Aorta (tissue), 5 donors: ENCODE results near the gene UVSSA. TPM values are rescaled to one million over a fixed set of nuclear protein-coding genes. Genes with fewer than 3 reads are reported as not detected.

Experiments used
- ATAC-seq: fragments of 200-7000 bp; cut with Tn5 transposase; one replicate; pipeline ENCODE4 v1.9.1; 2022; ENCODE audit warnings: moderate library complexity; ENCODE audit not compliant: low FRiP score
- DNase-seq, 2 donors: peaks; one replicate each; pipeline ENCODE4 v3.0.0-alpha.2; 2020
- H3K27ac ChIP-seq, 2 donors: one replicate each; pipeline ENCODE4 v1.5.1; 2013; ENCODE audit warnings: low read length in 2 of 2, mild to moderate bottlenecking in 2 of 2, moderate library complexity in 2 of 2, control low read depth in 1 of 2, inconsistent platforms in 1 of 2, low read depth in 1 of 2
- H3K27me3 ChIP-seq, 2 donors: one replicate each; pipeline ENCODE4 v1.6.1; 2013; ENCODE audit warnings: control low read depth in 1 of 2, low read length in 1 of 2, mild to moderate bottlenecking in 1 of 2, moderate library complexity in 1 of 2; ENCODE audit not compliant: insufficient read depth in 2 of 2, control insufficient read depth in 1 of 2
- H3K36me3 ChIP-seq, 2 donors: one replicate each; pipeline ENCODE4 v1.6.1; 2013; ENCODE audit warnings: control low read depth in 1 of 2, low read length in 1 of 2, mild to moderate bottlenecking in 1 of 2; ENCODE audit not compliant: insufficient read depth in 2 of 2, control insufficient read depth in 1 of 2
- H3K4me1 ChIP-seq, 2 donors: one replicate each; pipeline ENCODE4 v1.6.1; 2013; ENCODE audit warnings: low read length in 2 of 2, control low read depth in 1 of 2, mild to moderate bottlenecking in 1 of 2, moderate library complexity in 1 of 2; ENCODE audit not compliant: insufficient read depth in 2 of 2, control insufficient read depth in 1 of 2
- H3K4me3 ChIP-seq, 2 donors: one replicate each; pipeline ENCODE4 v1.5.1; 2013; ENCODE audit warnings: low read length in 2 of 2, control low read depth in 1 of 2, mild to moderate bottlenecking in 1 of 2
- H3K9me3 ChIP-seq: one replicate; pipeline ENCODE4 v1.6.1; 2013; ENCODE audit warnings: mild to moderate bottlenecking, low read length; ENCODE audit not compliant: control insufficient read depth
- WGBS, 2 donors: extraction: QIAGEN DNeasy Blood & Tissue Kit; methylation state at CpG; one replicate each; pipeline ENCODE4 v1.1.7; 2013; 5-methylcytosine and 5-hydroxymethylcytosine counted together
- intact Hi-C, 2 donors: fragments of 100-400 bp; cut with DNase I; formaldehyde crosslinking; loops; one replicate each; pipeline versions ENCODE4 v1.14.2 to v1.15.0; 2022
- polyA plus RNA-seq, 2 donors: library from polyadenylated mRNA; stranded (reverse); fragments of 200-250 nt; gene quantifications; one replicate each; pipeline ENCODE4 v1.2.3, GENCODE V29; 2013
- total RNA-seq, 2 donors: library from RNA; stranded (reverse); fragmentation: NEBNext Ultra II Directional; extraction: Animal tissue kit (Norgen Biotek cat#: 25700); gene quantifications; one replicate each; pipeline ENCODE4 v1.2.1, GENCODE V29; 2021
- donor health status: healthy with polysubstance abuse.
- donor health status: Bipolar disorder and iron deficiency.
- donor health status: DM: no; HTN: no; CAD: no.
- donor health status: DM: no; HTN: no; CAD: no.
- donor health status: DM: yes; HTN: yes; CAD: no.

Gene UVSSA
- total and polyA plus RNA-seq, 4 donors: 2.3 to 33.5 (median 16.3) TPM

GRCh38 chr4:1357356-1358248, 10.6 kb downstream of the UVSSA start:
- Histone ChIP-seq H3K27ac (no peak overlapping the region), H3K9me3 (no peaks in the 10 kb centered on the region), H3K36me3 (no peaks in the 10 kb centered on the region), H3K4me1 (no peaks in the 10 kb centered on the region), H3K27me3 (no peaks in the 10 kb centered on the region), H3K4me3 (no peak overlapping the region)
- no peak for DNase-seq
- peak; percentile 2 for ATAC-seq
- 66 to 69% methylated on average over 25 to 27 of the region's 27 CpGs for WGBS, 2 donors
- intact Hi-C loops: loop anchor here (5.0 to 10.0 kb wide), 3 partner anchors 187 to 367 kb away; partner anchors contain the start of genes TACC3 (in 1 of the 2) and TMEM129 (in 1 of the 2)

GRCh38 chr4:1358421-1359143, 11.6 kb downstream of the UVSSA start:
- intact Hi-C loops: loop anchor here (5.0 to 10.0 kb wide), 3 partner anchors 186 to 366 kb away; partner anchors contain the start of genes TACC3 (in 1 of the 2) and TMEM129 (in 1 of the 2)
- 96 to 97% methylated on average over 38 of the region's 38 CpGs for WGBS, 2 donors

GRCh38 chr4:1359144-1359501, 12.1 kb downstream of the UVSSA start:
- intact Hi-C loops: loop anchor here (5.0 to 10.0 kb wide), 3 partner anchors 186 to 366 kb away; partner anchors contain the start of genes TACC3 (in 1 of the 2) and TMEM129 (in 1 of the 2)
- H3K27me3 ChIP-seq: no peaks in the 10 kb centered on the region
- no peaks in the 10 kb centered on the region for H3K9me3 ChIP-seq
- DNase-seq (no peak), ATAC-seq (no peak)
- no peaks in the 10 kb centered on the region for H3K36me3 ChIP-seq
- WGBS, 2 donors: 88 to 96% methylated on average over 14 of the region's 14 CpGs
- H3K4me3 ChIP-seq: no peak overlapping the region
- no peaks in the 10 kb centered on the region for H3K4me1 ChIP-seq
- H3K27ac ChIP-seq: no peak overlapping the region

More at GRCh38 chr4:1358421-1359143, 11.6 kb downstream of the UVSSA start:
- H3K4me3 ChIP-seq: no peak overlapping the region
- H3K27ac ChIP-seq: no peak overlapping the region
- no peak for DNase-seq
- ATAC-seq: no peak
- H3K36me3 ChIP-seq: no peaks in the 10 kb centered on the region
- no peaks in the 10 kb centered on the region for H3K4me1 ChIP-seq
- H3K9me3 ChIP-seq: no peaks in the 10 kb centered on the region
- no peaks in the 10 kb centered on the region for H3K27me3 ChIP-seq

GRCh38 chr4:1359976-1360375, 13.0 kb downstream of the UVSSA start:
- ATAC-seq: no peak
- H3K9me3 ChIP-seq: no peaks in the 10 kb centered on the region
- H3K4me3 ChIP-seq: no peak overlapping the region
- 93 to 94% methylated on average over 16 of the region's 16 CpGs for WGBS, 2 donors
- no peaks in the 10 kb centered on the region for H3K36me3 ChIP-seq
- H3K4me1 ChIP-seq: no peaks in the 10 kb centered on the region
- intact Hi-C loops: loop anchor here (5.0 to 10.0 kb wide), 3 partner anchors 185 to 365 kb away; partner anchors contain the start of genes TACC3 (in 1 of the 2) and TMEM129 (in 1 of the 2)
- H3K27me3 ChIP-seq: no peaks in the 10 kb centered on the region
- DNase-seq: no peak
- H3K27ac ChIP-seq: no peak overlapping the region

- Histone ChIP-seq H3K4me1 (no peaks in the 10 kb centered on the region), H3K27ac (no peak overlapping the region), H3K36me3 (no peaks in the 10 kb centered on the region), H3K4me3 (no peak overlapping the region), H3K9me3 (no peaks in the 10 kb centered on the region), H3K27me3 (no peaks in the 10 kb centered on the region)
- intact Hi-C loops: no loop called here
- DNase-seq: no peak
- WGBS, 2 donors: 87 to 88% methylated on average over 28 to 29 of the region's 29 CpGs
- no peak for ATAC-seq
These were observed 13.6 kb downstream of the UVSSA start for GRCh38 chr4:1360423-1361283.

- intact Hi-C loops: no loop called here
- Histone ChIP-seq H3K36me3 (no peaks in the 10 kb centered on the region), H3K4me3 (no peak overlapping the region), H3K4me1 (no peaks in the 10 kb centered on the region), H3K27ac (no peak overlapping the region), H3K27me3 (no peaks in the 10 kb centered on the region), H3K9me3 (no peaks in the 10 kb centered on the region)
- ATAC-seq: no peak
- WGBS, 2 donors: 87 to 90% methylated on average over 18 of the region's 18 CpGs
- no peak for DNase-seq
These were observed 14.4 kb downstream of the UVSSA start for GRCh38 chr4:1361431-1361830.

GRCh38 chr4:1362046-1362445, 15.0 kb downstream of the UVSSA start:
- H3K4me3 ChIP-seq: no peak overlapping the region
- H3K36me3 ChIP-seq: no peaks in the 10 kb centered on the region
- intact Hi-C loops: no loop called here
- H3K9me3 ChIP-seq: no peaks in the 10 kb centered on the region
- 93 to 94% methylated on average over 10 of the region's 10 CpGs for WGBS, 2 donors
- H3K27ac ChIP-seq: no peak overlapping the region
- DNase-seq (no peak), ATAC-seq (no peak)
- H3K4me1 ChIP-seq: no peaks in the 10 kb centered on the region
- H3K27me3 ChIP-seq: no peaks in the 10 kb centered on the region

GRCh38 chr4:1362521-1362920, 15.5 kb downstream of the UVSSA start:
- DNase-seq (no peak), ATAC-seq (no peak)
- Histone ChIP-seq H3K4me1 (no peaks in the 10 kb centered on the region), H3K27ac (no peak overlapping the region), H3K36me3 (no peaks in the 10 kb centered on the region), H3K27me3 (no peaks in the 10 kb centered on the region), H3K9me3 (no peaks in the 10 kb centered on the region), H3K4me3 (no peak overlapping the region)
- intact Hi-C loops: no loop called here
- WGBS, 2 donors: 91 to 93% methylated on average over 17 of the region's 17 CpGs
